HG03135 (cell line): ENCODE data around the gene CAMK2G.
A peak's percentile ranks its signal among the peaks of the same experiment; 100 is the strongest.
"Not testable (repeated sequence)": the region's sequence is repeated elsewhere in the genome, so short reads cannot be mapped to it uniquely, and the experiment has no call there.

Experiments
- ATAC-seq: cut with Tn5 transposase; IDR thresholded peaks from one replicate; pipeline ENCODE4 v1.9.1; 2021; ENCODE audit warnings: mild to moderate bottlenecking, moderate library complexity; ENCODE audit not compliant: unreplicated experiment

The CAMK2G gene

GRCh38 chr10:73798927-73799560, 75.3 kb downstream of the CAMK2G start:
- ATAC-seq, result no peak

- no peak for ATAC-seq
Observed at GRCh38 chr10:73798087-73798486, 76.3 kb downstream of the CAMK2G start.

GRCh38 chr10:73797324-73798025, 76.9 kb downstream of the CAMK2G start:
- no peak for ATAC-seq

GRCh38 chr10:73796766-73797165, 77.6 kb downstream of the CAMK2G start:
- ATAC-seq, result no peak

- not testable (repeated sequence) for ATAC-seq
Observed at GRCh38 chr10:73796035-73796434, 78.3 kb downstream of the CAMK2G start.

GRCh38 chr10:73795491-73795890, 78.9 kb downstream of the CAMK2G start:
- not testable (repeated sequence) for ATAC-seq

GRCh38 chr10:73793456-73793855, 80.9 kb downstream of the CAMK2G start:
- ATAC-seq, result no peak

- ATAC-seq, result no peak
Observed at GRCh38 chr10:73791871-73792400, 82.4 kb downstream of the CAMK2G start.

GRCh38 chr10:73790886-73791625, 83.3 kb downstream of the CAMK2G start:
- ATAC-seq, result no peak

GRCh38 chr10:73789659-73790055, 84.7 kb downstream of the CAMK2G start:
- no peak for ATAC-seq

GRCh38 chr10:73788864-73789658, 85.3 kb downstream of the CAMK2G start:
- ATAC-seq, result no peak

- ATAC-seq, result not testable (repeated sequence)
Observed at GRCh38 chr10:73787031-73787800, 87.1 kb downstream of the CAMK2G start.

GRCh38 chr10:73786512-73786885, 87.9 kb downstream of the CAMK2G start:
- ATAC-seq, result no peak

GRCh38 chr10:73785721-73786511, 88.4 kb downstream of the CAMK2G start:
- ATAC-seq, result peak; percentile 12

GRCh38 chr10:73785211-73785720, 89.1 kb downstream of the CAMK2G start, which contains the start of gene ZSWIM8:
TSS of gene ZSWIM8 (plus strand) at chr10:73785606. CDS start at chr10:73785879, 273 bp downstream.
- peak; percentile 76 for ATAC-seq

- no peak for ATAC-seq
Observed at GRCh38 chr10:73782749-73783085, 91.6 kb downstream of the CAMK2G start.

GRCh38 chr10:73781879-73782748, 92.2 kb downstream of the CAMK2G start, which contains the start of gene CHCHD1:
TSS of gene CHCHD1 (plus strand) at chr10:73782048. CDS start at chr10:73782076, 28 bp downstream.
- ATAC-seq, result peak; percentile 58

- ATAC-seq, result no peak
Observed at GRCh38 chr10:73781548-73781878, 92.8 kb downstream of the CAMK2G start.
